Mucosa of descending colon (tissue), 3 donors: ENCODE results near the gene ARSK. TPM values are rescaled to one million over a fixed set of nuclear protein-coding genes. Genes with fewer than 3 reads are reported as not detected.

Experiments used
- ATAC-seq: fragments of 200-7000 bp; cut with Tn5 transposase; one replicate; pipeline ENCODE4 v1.9.1; 2020; ENCODE audit warnings: mild to moderate bottlenecking, moderate library complexity
- DNase-seq, 3 donors: peaks; one replicate each; pipeline ENCODE4 v3.0.0-alpha.2; 2020
- H3K36me3 ChIP-seq: fragments of 200-600 bp; one replicate; pipeline ENCODE4 v1.8.0; 2021; ENCODE audit warnings: low read depth, mild to moderate bottlenecking
- H3K4me1 ChIP-seq: fragments of 200-600 bp; one replicate; pipeline ENCODE4 v1.8.0; 2021; ENCODE audit warnings: low read depth, mild to moderate bottlenecking
- H3K4me3 ChIP-seq: fragments of 200-600 bp; one replicate; pipeline ENCODE4 v1.8.0; 2021; ENCODE audit warnings: mild to moderate bottlenecking
- H3K9me3 ChIP-seq: fragments of 200-600 bp; one replicate; pipeline ENCODE4 v1.8.0; 2021; ENCODE audit warnings: mild to moderate bottlenecking
- CTCF ChIP-seq: fragments of 200-600 bp; IDR thresholded peaks from one replicate; pipeline ENCODE4 v1.8.0; 2022; ENCODE audit warnings: antibody characterized with exemption, mild to moderate bottlenecking
- intact Hi-C, 2 donors: fragments of 100-400 bp; cut with DNase I in 1 of 2; cut with micrococcal nuclease in 1 of 2; formaldehyde crosslinking; loops; one replicate each; pipeline versions ENCODE4 v1.11.0 to v1.11.1; 2022; cut with DNase I, micrococcal nuclease
- total RNA-seq, 3 donors: library from RNA; stranded (reverse); fragmentation: NEBNext Ultra II Directional in 2 of 3; extraction: Animal tissue kit (Norgen Biotek cat#: 25700) in 2 of 3; gene quantifications; one replicate each; pipeline versions ENCODE4 v1.2.1 to v1.2.4, GENCODE V29; 2021 to 2023
- donor health status: DM: no; HTN: no; CAD: no; lungs with moderate emphysema.
- donor health status: DM: no; HTN: no; CAD: no.
- donor health status: DM: no; HTN: yes; CAD: no.

The ARSK gene
- total RNA-seq, 3 donors from 2014 or later, result 1.7 to 6.0 (median 2.3) TPM

- intact Hi-C loops, result no loop called here
- no peak for TF ChIP-seq CTCF
- no peaks in the 10 kb centered on the region for H3K36me3 ChIP-seq
- H3K4me3 ChIP-seq, result no peak overlapping the region
- no peaks in the 10 kb centered on the region for H3K9me3 ChIP-seq
- ATAC-seq (no peak), DNase-seq (no peak)
- no peaks in the 10 kb centered on the region for H3K4me1 ChIP-seq
Observed at GRCh38 chr5:95519681-95520080, 35.2 kb upstream of the ARSK start.

- no peak for TF ChIP-seq CTCF
- H3K4me1 ChIP-seq, result no peaks in the 10 kb centered on the region
- no peaks in the 10 kb centered on the region for H3K36me3 ChIP-seq
- intact Hi-C loops, result no loop called here
- H3K4me3 ChIP-seq, result no peak overlapping the region
- DNase-seq (no peak), ATAC-seq (no peak)
- no peaks in the 10 kb centered on the region for H3K9me3 ChIP-seq
Observed at GRCh38 chr5:95520206-95520605, 34.7 kb upstream of the ARSK start.

- intact Hi-C loops, result no loop called here
- H3K4me1 ChIP-seq, result no peaks in the 10 kb centered on the region
- no peaks in the 10 kb centered on the region for H3K9me3 ChIP-seq
- ATAC-seq, result peak; percentile 73
- no peaks in the 10 kb centered on the region for H3K36me3 ChIP-seq
- TF ChIP-seq CTCF, result no peak
- DNase-seq, result no peak
- H3K4me3 ChIP-seq, result no peak overlapping the region
Observed at GRCh38 chr5:95524423-95524822, 30.5 kb upstream of the ARSK start.

GRCh38 chr5:95526871-95527270 is 28.0 kb upstream of the ARSK start:
- H3K36me3 ChIP-seq, result no peaks in the 10 kb centered on the region
- no peak for DNase-seq

GRCh38 chr5:95528565-95528964 is 26.3 kb upstream of the ARSK start:
- DNase-seq, result no peak
- Histone ChIP-seq H3K9me3 (no peaks in the 10 kb centered on the region), H3K36me3 (no peaks in the 10 kb centered on the region), H3K4me1 (no peaks in the 10 kb centered on the region), H3K4me3 (no peak overlapping the region)
- ATAC-seq, result no peak
- no peak for TF ChIP-seq CTCF
- intact Hi-C loops, result no loop called here

More at GRCh38 chr5:95526871-95527270, 28.0 kb upstream of the ARSK start:
- TF ChIP-seq CTCF, result no peak
- intact Hi-C loops, result no loop called here
- no peaks in the 10 kb centered on the region for H3K9me3 ChIP-seq
- ATAC-seq, result no peak
- no peaks in the 10 kb centered on the region for H3K4me1 ChIP-seq
- no peak overlapping the region for H3K4me3 ChIP-seq

GRCh38 chr5:95530416-95530815 is 24.5 kb upstream of the ARSK start:
- ATAC-seq (no peak), DNase-seq (no peak)
- TF ChIP-seq CTCF, result no peak
- Histone ChIP-seq H3K36me3 (no peaks in the 10 kb centered on the region), H3K4me1 (no peaks in the 10 kb centered on the region), H3K9me3 (no peaks in the 10 kb centered on the region), H3K4me3 (no peak overlapping the region)
- intact Hi-C loops, result no loop called here
